Measurements from ENCODE around the gene PNMA8C. TPM values are rescaled to one million over a fixed set of nuclear protein-coding genes. Genes with fewer than 3 reads are reported as not detected.

Gene PNMA8C
- total and polyA plus RNA-seq, 8 donors, result 0.05 to 0.18 TPM; not detected in 6

DNA sequence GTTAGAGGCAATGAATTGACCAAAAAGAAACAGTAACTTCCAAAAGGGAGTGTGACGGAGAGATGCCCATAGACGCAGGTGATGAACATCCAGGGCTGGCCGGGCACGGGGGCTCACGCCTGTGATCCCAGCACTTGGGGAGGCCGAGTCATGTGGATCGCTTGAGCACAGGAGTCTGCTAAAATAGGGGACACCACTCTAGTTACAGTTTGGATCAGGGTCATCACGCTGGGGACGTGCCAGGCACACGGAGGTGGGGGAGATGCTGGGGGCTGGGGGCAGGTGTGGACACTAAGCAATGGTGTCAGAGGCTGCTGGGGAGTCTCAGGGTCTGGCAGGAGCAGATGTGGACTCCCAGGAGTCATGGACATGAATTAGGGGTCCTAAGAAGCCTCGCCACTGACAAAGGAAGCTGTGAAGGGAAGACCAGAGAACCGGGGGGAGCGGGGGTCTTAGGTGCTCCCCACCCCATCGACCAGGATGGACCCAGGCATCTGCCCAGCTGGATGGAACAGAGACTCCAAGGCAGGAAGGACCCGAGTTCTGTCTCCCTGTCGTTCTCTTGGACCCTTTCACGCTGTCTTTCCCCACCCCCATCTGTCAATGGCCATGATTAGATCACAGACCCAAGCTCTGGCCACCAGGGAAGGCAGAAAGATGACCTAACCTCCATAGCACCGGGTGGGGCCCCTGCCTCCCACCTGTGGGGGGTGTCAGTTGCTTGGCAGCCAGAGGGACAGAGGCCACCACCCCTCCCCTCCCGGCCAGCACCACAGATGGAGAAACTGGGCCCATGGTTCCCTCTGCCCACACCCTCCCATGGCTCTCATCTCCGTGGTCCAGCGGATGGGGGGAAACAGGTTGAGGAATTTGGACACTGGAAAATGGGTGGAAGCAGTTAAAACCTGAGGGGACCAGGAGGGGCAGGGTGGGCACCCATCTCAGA is 35.0 kb downstream of the PNMA8C start:
- no peak overlapping the region for H3K4me3 ChIP-seq
- DNase-seq, result no peak
- 70 to 77% (median 73%) methylated on average over 19 to 21 of the region's 21 CpGs for WGBS, 5 donors
- intact Hi-C loops (cut with DNase I; ENCODE audit: low total_unique reads), result loop anchor here (5.0 kb wide), 1 partner anchor 94 kb away; no protein-coding TSS in a partner anchor
- peaks cover 26 to 50% (median 45%) of the 10 kb centered on the region in 4 donors for H3K36me3 ChIP-seq
- H3K4me1 ChIP-seq, result peaks cover 7 to 25% (median 12%) of the 10 kb centered on the region in 4 donors
- H3K9me3 ChIP-seq, result no peaks in the 10 kb centered on the region
- H3K27me3 ChIP-seq, result peaks cover 0 to 8% (median 0%) of the 10 kb centered on the region in 3 donors
- no peak for TF ChIP-seq POLR2AphosphoS5 (IDR thresholded peaks at IDR 0.05)
- TF ChIP-seq, protein P1, sequence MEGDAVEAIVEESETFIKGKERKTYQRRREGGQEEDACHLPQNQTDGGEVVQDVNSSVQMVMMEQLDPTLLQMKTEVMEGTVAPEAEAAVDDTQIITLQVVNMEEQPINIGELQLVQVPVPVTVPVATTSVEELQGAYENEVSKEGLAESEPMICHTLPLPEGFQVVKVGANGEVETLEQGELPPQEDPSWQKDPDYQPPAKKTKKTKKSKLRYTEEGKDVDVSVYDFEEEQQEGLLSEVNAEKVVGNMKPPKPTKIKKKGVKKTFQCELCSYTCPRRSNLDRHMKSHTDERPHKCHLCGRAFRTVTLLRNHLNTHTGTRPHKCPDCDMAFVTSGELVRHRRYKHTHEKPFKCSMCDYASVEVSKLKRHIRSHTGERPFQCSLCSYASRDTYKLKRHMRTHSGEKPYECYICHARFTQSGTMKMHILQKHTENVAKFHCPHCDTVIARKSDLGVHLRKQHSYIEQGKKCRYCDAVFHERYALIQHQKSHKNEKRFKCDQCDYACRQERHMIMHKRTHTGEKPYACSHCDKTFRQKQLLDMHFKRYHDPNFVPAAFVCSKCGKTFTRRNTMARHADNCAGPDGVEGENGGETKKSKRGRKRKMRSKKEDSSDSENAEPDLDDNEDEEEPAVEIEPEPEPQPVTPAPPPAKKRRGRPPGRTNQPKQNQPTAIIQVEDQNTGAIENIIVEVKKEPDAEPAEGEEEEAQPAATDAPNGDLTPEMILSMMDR (IDR thresholded peaks at IDR 0.05), result no peak
- no peak for TF ChIP-seq POLR2A (IDR thresholded peaks at IDR 0.05)
- TF ChIP-seq EP300 (IDR thresholded peaks at IDR 0.05), result no peak
- no peak overlapping the region for H3K27ac ChIP-seq

DNA sequence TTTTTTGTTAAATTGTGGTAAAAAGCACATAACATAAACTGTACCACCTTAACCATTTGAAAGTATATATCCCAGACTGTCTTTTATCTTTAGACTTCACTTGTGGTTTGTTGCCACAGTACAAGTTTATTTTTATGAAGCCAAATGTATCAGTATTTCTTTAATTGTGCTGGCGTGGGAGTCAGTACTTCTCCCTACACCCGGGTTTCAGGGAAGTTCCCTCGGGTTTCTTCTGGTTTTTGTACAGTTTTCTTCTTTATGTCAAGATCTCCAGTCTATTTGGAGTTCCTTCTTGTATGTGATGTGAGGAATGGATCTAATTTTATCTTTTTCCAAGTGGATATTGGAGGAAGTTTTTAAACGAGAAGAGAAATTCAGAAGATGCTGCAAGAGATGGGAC is 35.9 kb downstream of the PNMA8C start:
- peaks cover 35 to 59% (median 54%) of the 10 kb centered on the region in 4 donors for H3K36me3 ChIP-seq
- TF ChIP-seq POLR2AphosphoS5 (IDR thresholded peaks at IDR 0.05), result no peak
- TF ChIP-seq EP300 (IDR thresholded peaks at IDR 0.05), result no peak
- no peaks in the 10 kb centered on the region for H3K9me3 ChIP-seq
- peaks cover 0 to 2% (median 0%) of the 10 kb centered on the region in 3 donors for H3K27me3 ChIP-seq
- H3K4me3 ChIP-seq, result no peak overlapping the region
- peaks cover 7 to 25% (median 12%) of the 10 kb centered on the region in 4 donors for H3K4me1 ChIP-seq
- peak overlapping the region in 1 of 5 donors; percentile 11 for H3K27ac ChIP-seq
- WGBS, 5 donors, result 33 to 51% (median 41%) methylated on average over 4 of the region's 4 CpGs
- DNase-seq, result no peak
- intact Hi-C loops (cut with DNase I; ENCODE audit: low total_unique reads), result loop anchor here (5.0 kb wide), 1 partner anchor 94 kb away; no protein-coding TSS in a partner anchor

DNA sequence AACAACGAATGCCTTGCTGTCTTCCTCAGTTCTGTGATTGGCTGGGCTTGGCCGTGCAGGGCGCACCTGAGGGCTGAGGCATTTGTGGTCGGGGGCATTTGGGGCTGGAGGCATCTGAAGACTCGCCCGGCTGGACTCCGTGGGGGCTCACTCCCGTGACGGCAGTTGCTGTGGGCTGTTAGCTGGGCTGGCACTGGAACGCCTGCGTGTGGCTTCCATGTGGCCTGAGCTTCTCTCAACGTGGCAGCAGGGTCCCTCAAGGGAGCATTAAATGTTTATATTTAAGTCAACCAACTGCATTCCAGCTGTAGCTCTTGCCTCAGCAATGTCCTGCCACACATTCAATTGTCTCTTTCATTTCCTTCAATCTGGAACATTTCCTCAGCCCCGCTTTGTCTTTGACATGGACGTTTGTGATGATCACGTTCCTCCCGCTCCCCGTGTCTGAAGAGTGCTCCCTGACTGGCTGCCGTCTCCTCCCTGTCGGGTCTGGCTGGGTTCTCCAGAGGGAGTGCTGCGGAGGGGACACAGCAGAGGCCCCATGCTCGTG is 36.4 kb downstream of the PNMA8C start:
- Histone ChIP-seq H3K36me3 (peaks cover 40 to 64% (median 59%) of the 10 kb centered on the region in 4 donors), H3K4me3 (no peak overlapping the region), H3K27ac (peak overlapping the region in 2 of 5 donors; percentile 11 to 25), H3K4me1 (peaks cover 7 to 25% (median 12%) of the 10 kb centered on the region in 4 donors), H3K27me3 (no peaks in the 10 kb centered on the region), H3K9me3 (no peaks in the 10 kb centered on the region)
- no peak for TF ChIP-seq POLR2A (IDR thresholded peaks at IDR 0.05)
- TF ChIP-seq EP300 (IDR thresholded peaks at IDR 0.05), result no peak
- TF ChIP-seq, protein P1 (IDR thresholded peaks at IDR 0.05), result no peak
- no peak for TF ChIP-seq POLR2AphosphoS5 (IDR thresholded peaks at IDR 0.05)
- peak in 1 of 2 donors; percentile 64 for DNase-seq
- intact Hi-C loops (cut with DNase I; ENCODE audit: low total_unique reads), result loop anchor here (5.0 kb wide), 1 partner anchor 95 kb away; no protein-coding TSS in a partner anchor
- WGBS, 5 donors, result 46 to 68% (median 62%) methylated on average over 21 of the region's 21 CpGs

DNA sequence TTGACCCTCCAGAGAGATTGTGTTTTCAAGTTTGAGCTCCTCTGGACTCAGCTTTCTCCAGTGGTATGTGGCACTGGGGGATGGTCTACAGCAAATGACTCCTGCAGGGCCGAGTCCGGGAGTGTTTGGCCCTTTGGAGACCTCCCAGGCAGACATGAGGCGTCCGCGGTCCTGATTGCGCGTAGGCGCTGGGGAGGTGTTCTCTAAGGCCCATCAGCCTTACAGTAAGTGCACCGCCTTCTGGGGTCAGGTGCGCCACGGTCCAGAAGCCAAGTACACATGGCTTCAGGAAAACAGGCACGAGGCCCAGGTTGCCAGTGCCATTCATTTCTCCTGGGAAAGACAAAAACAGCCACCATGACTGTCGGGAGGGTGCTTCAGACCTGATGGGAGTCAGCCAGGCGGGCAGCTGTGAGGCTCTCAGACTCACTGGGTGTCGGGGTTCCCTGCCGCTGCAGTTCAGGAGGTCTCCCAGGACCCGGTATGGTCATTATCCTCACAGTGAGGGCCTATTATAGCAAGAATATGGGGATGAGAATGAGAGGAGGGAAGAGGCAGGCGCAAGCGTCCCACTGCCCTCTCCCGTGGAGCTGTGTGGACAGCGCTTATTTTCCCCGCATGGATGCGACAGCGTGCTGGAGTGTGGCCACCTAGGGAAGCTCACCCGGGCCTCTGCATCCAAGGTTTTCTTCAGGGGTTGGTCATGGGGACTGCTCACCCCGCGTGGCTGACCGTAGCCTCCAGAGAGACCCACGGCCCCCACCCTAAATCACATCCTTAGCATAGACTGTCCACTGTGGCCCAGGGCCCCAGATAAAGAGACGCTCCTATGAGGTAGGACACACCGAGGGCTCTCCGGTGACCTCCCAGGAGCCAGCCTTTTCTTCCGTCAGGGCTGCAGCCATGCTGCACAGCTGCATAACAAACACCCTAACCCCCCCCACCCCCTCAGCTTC is 37.2 kb downstream of the PNMA8C start:
- WGBS, 5 donors, result 88 to 91% (median 90%) methylated on average over 30 to 33 of the region's 33 CpGs
- intact Hi-C loops (cut with DNase I; ENCODE audit: low total_unique reads), result loop anchor here (5.0 kb wide), 1 partner anchor 96 kb away; no protein-coding TSS in a partner anchor

More for the DNA sequence above, 37.2 kb downstream of the PNMA8C start:
- H3K4me3 ChIP-seq, result no peak overlapping the region
- no peaks in the 10 kb centered on the region for H3K9me3 ChIP-seq
- peak overlapping the region in 1 of 5 donors; percentile 25 for H3K27ac ChIP-seq
- no peaks in the 10 kb centered on the region for H3K27me3 ChIP-seq
- no peak for DNase-seq
- peaks cover 7 to 25% (median 12%) of the 10 kb centered on the region in 4 donors for H3K4me1 ChIP-seq
- H3K36me3 ChIP-seq, result peaks cover 46 to 72% (median 66%) of the 10 kb centered on the region in 4 donors
- TF ChIP-seq, protein P1 (IDR thresholded peaks at IDR 0.05), result no peak
- TF ChIP-seq POLR2A (IDR thresholded peaks at IDR 0.05) (no peak), POLR2AphosphoS5 (IDR thresholded peaks at IDR 0.05) (no peak), EP300 (IDR thresholded peaks at IDR 0.05) (no peak)
